ENCODE measurements around the gene DENND11. TPM values are rescaled to one million over a fixed set of nuclear protein-coding genes. Genes with fewer than 3 reads are reported as not detected.

Gene DENND11
- total and polyA plus RNA-seq, 9 of the 15 experiments (the other 6 are each of a cell fraction or from before 2014, with no cell fraction given) = 0.07 to 1.1 (median 0.36) TPM

DNA sequence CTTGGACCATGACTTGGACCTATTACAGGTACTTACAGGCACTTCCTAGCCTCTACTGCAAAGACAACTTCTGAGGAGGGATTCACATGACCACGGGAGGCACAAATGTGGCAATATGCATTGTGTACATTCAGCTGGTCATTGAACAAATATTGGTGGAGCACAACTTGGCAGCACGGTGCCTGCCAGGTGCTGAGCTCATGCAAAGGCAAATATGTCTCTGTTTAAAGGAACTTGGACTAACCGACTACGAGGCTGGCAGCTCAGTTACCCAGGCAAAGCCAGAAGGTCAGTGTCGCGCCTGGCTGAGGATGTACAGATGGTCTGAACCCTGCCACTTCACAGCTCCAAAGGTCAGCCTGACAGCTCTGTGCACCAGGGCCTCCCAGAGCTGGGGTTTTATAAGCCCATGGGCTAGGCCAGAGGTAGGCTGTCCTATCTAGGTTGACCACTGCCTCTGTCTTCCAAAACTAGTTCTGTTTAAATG, 6.1 kb downstream of the DENND11 start:
- Histone ChIP-seq H2AFZ (ENCODE audit: low read depth, low read length) (no peak overlapping the region), H4K20me1 (replicated peaks; ENCODE audit: control insufficient read depth, insufficient read depth, low read length) (no peaks in the 10 kb centered on the region; the same call in none of the 2 replicates), H3K9me1 (ENCODE audit: control insufficient read depth, insufficient read depth, low read length) (no peaks in the 10 kb centered on the region), H3K4me3 (no peak overlapping the region), H3K79me2 (ENCODE audit: control insufficient read depth, insufficient read depth, low read length) (no peaks in the 10 kb centered on the region), H3K4me2 (ENCODE audit: insufficient read depth, low read length) (no peak overlapping the region), H3K4me1 (replicated peaks in 1 of 2; ENCODE audit: control insufficient read depth in 2 of 2, insufficient read depth in 2 of 2, low read length in 2 of 2) (no peaks in the 10 kb centered on the region), H3K27me3 (ENCODE audit: control insufficient read depth in 2 of 2, insufficient read depth in 2 of 2, low read length in 2 of 2) (peaks cover 30 to 32% of the 10 kb centered on the region in 2 experiments), H3K9ac (ENCODE audit: insufficient read depth in 1 of 2, low read depth in 2 of 2, low read length in 2 of 2) (no peak overlapping the region), H3K27ac (ENCODE audit: extremely low read depth, low read depth, low read length) (no peak overlapping the region), H3K9me3 (replicated peaks; ENCODE audit: control insufficient read depth, insufficient read depth, low read depth, low read length) (no peaks in the 10 kb centered on the region), H3K36me3 (ENCODE audit: control insufficient read depth, insufficient read depth, low read length) (no peaks in the 10 kb centered on the region)
- ChIA-PET CTCF (ENCODE audit: low intra/inter-chr PET ratio) (no interaction called here), POLR2A (interaction anchor here (0.5 to 0.7 kb wide), 3 partner anchors 24 to 1720 kb away, joined by 3 read pairs; no protein-coding TSS in a partner anchor)
- BruUV-seq (replicated peaks) = no TSS peak
- ATAC-seq (peak; percentile 36; the same call in 1 of the 3 replicates), DNase-seq (ENCODE audit: extremely low read depth in 1 of 4, low spot score in 3 of 4) (no peak), FAIRE-seq (no peak)
- TF ChIP-seq IRF2 (CRISPR knock-in tag; IDR thresholded peaks at IDR 0.05) (0 out of 2 replicates have a peak, but pooled peaks have one; percentile 27), TEAD4 (IDR thresholded peaks at IDR 0.05; ENCODE audit: low read length) (no peak), TEAD4 (CRISPR knock-in tag; IDR thresholded peaks at IDR 0.05; ENCODE audit: borderline replicate concordance) (0 out of 2 replicates have a peak, but pooled peaks have one; percentile 67), CEBPG (CRISPR knock-in tag; IDR thresholded peaks at IDR 0.05) (0 out of 2 replicates have a peak, but pooled peaks have one; percentile 27), CEBPG (tag; conservative IDR thresholded peaks at IDR 0.05 in 1 of 2, IDR thresholded peaks at IDR 0.05 in 1 of 2) (no peak), CBX2 (IDR thresholded peaks at IDR 0.05; ENCODE audit: insufficient read depth, low read length, poor library complexity, severe bottlenecking) (no peak), NCOR1 (IDR thresholded peaks at IDR 0.05) (no peak), ATF1 (CRISPR knock-in tag; IDR thresholded peaks at IDR 0.05) (no peak), ATF1 (tag; IDR thresholded peaks at IDR 0.05) (no peak), ZNF561 (CRISPR knock-in tag; conservative IDR thresholded peaks at IDR 0.05) (no peak)
- TF ChIP-seq, protein P1, sequence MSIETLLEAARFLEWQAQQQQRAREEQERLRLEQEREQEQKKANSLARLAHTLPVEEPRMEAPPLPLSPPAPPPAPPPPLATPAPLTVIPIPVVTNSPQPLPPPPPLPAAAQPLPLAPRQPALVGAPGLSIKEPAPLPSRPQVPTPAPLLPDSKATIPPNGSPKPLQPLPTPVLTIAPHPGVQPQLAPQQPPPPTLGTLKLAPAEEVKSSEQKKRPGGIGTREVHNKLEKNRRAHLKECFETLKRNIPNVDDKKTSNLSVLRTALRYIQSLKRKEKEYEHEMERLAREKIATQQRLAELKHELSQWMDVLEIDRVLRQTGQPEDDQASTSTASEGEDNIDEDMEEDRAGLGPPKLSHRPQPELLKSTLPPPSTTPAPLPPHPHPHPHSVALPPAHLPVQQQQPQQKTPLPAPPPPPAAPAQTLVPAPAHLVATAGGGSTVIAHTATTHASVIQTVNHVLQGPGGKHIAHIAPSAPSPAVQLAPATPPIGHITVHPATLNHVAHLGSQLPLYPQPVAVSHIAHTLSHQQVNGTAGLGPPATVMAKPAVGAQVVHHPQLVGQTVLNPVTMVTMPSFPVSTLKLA (conservative IDR thresholded peaks at IDR 0.05) = no peak
- TF ChIP-seq, protein P2, sequence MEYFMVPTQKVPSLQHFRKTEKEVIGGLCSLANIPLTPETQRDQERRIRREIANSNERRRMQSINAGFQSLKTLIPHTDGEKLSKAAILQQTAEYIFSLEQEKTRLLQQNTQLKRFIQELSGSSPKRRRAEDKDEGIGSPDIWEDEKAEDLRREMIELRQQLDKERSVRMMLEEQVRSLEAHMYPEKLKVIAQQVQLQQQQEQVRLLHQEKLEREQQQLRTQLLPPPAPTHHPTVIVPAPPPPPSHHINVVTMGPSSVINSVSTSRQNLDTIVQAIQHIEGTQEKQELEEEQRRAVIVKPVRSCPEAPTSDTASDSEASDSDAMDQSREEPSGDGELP (CRISPR knock-in tag; IDR thresholded peaks at IDR 0.05; ENCODE audit: borderline replicate concordance) = no peak
- intact Hi-C loops (cut with micrococcal nuclease) (no loop called here), in situ Hi-C loops (cut with MboI) (no loop called here)
- WGBS (ENCODE audit: insufficient coverage, low coverage, missing lambda C conversion rate) = 0% methylated on average over 6 of the region's 6 CpGs
